HepG2 (cell line): Measurements from ENCODE around the gene PLXNB2. TPM values are rescaled to one million over a fixed set of nuclear protein-coding genes. Genes with fewer than 3 reads are reported as not detected.
A peak's percentile ranks its signal among the peaks of the same experiment; 100 is the strongest.

Experiments
- AKAP8 ChIP-seq: sonication (generic); formaldehyde crosslinking; IDR thresholded peaks from 2 replicates; pipeline ENCODE4 v1.5.1; 2020; ENCODE audit warnings: mild to moderate bottlenecking, missing genetic modification reagents
- E2F5 ChIP-seq: sonication (generic); formaldehyde crosslinking; conservative IDR thresholded peaks from 2 replicates; pipeline ENCODE4 v1.4.0; 2020; ENCODE audit warnings: missing genetic modification reagents
- HCFC1 ChIP-seq: fragments of 150-350 bp; IDR thresholded peaks from 2 replicates; pipeline ENCODE4 v1.6.1; 2014; ENCODE audit warnings: low read depth, low read length
- KDM5B ChIP-seq: sonication (generic); formaldehyde crosslinking; IDR thresholded peaks from 2 replicates; pipeline ENCODE4 v1.4.0; 2020; ENCODE audit warnings: missing genetic modification reagents, mild to moderate bottlenecking, borderline replicate concordance
- MTA1 ChIP-seq: sonication (generic); formaldehyde crosslinking; IDR thresholded peaks from 2 replicates; pipeline ENCODE4 v1.4.0; 2020; ENCODE audit warnings: missing genetic modification reagents, mild to moderate bottlenecking, borderline replicate concordance
- MTF1 ChIP-seq: sonication (generic); formaldehyde crosslinking; IDR thresholded peaks from 2 replicates; pipeline ENCODE4 v1.5.0; 2020; ENCODE audit warnings: missing genetic modification reagents
- MTF2 ChIP-seq: sonication (generic); formaldehyde crosslinking; IDR thresholded peaks from 2 replicates; pipeline ENCODE4 v1.5.0; 2020; ENCODE audit warnings: missing genetic modification reagents, borderline replicate concordance
- RBM22 ChIP-seq: fragments of 200-400 bp; formaldehyde crosslinking; optimal IDR thresholded peaks from 2 replicates; pipeline ENCODE3; 2017; ENCODE audit warnings: mild to moderate bottlenecking, low read length, moderate library complexity
- SAFB2 ChIP-seq: sonication (generic); formaldehyde crosslinking; IDR thresholded peaks from 2 replicates; pipeline ENCODE4 v1.5.1; 2020; ENCODE audit warnings: missing genetic modification reagents, low read depth, mild to moderate bottlenecking, borderline replicate concordance
- SMARCE1 ChIP-seq: fragments of 450-650 bp; IDR thresholded peaks from 2 replicates; pipeline ENCODE4 v1.6.1; 2017; ENCODE audit warnings: borderline replicate concordance
- YY1 ChIP-seq: IDR thresholded peaks from 2 replicates; pipeline ENCODE4 v1.6.1; 2011; ENCODE audit warnings: low read length, low read depth, moderate library complexity, mild to moderate bottlenecking; ENCODE audit not compliant: insufficient read depth, insufficient replicate concordance
- ZBTB2 ChIP-seq: sonication (generic); formaldehyde crosslinking; IDR thresholded peaks from 2 replicates; pipeline ENCODE4 v1.8.0; 2022; ENCODE audit warnings: low read depth, missing genetic modification reagents
- ZFAT ChIP-seq: sonication (generic); formaldehyde crosslinking; conservative IDR thresholded peaks from 2 replicates; pipeline ENCODE4 v1.8.1; 2023; ENCODE audit warnings: missing genetic modification reagents, inconsistent platforms
- ZKSCAN1 ChIP-seq: fragments of 150-350 bp; IDR thresholded peaks from 2 replicates; pipeline ENCODE4 v1.6.1; 2014; ENCODE audit warnings: low read length
- ZNF44 ChIP-seq: sonication (generic); formaldehyde crosslinking; IDR thresholded peaks from 2 replicates; pipeline ENCODE4 v1.5.1; 2020; ENCODE audit warnings: mild to moderate bottlenecking, missing genetic modification reagents
- ZNF737 ChIP-seq: sonication (generic); formaldehyde crosslinking; IDR thresholded peaks from 2 replicates; pipeline ENCODE4 v1.5.0; 2020; ENCODE audit warnings: missing genetic modification reagents, mild to moderate bottlenecking, borderline replicate concordance
- polyA plus RNA-seq, 8 experiments: library from polyadenylated mRNA; depleted of rRNA in 3 of 8; stranded (reverse) in 7 of 8; unstranded in 1 of 8; fragments of >200 nt; fragmentation: Illumina TruSeq in 4 of 8; extraction: Trizol in 4 of 8; gene quantifications; 2 replicates each; pipeline versions ENCODE4 v1.2.1 to v1.2.3, GENCODE V29; 2011 to 2016; ENCODE audit warnings: low read depth in 4 of 8, missing spikeins in 1 of 8, mixed read lengths in 1 of 8; ENCODE audit not compliant: insufficient read depth in 1 of 8
- total RNA-seq, 5 experiments: library from RNA; depleted of rRNA; stranded (reverse); fragments of >200 nt; fragmentation: Illumina TruSeq; extraction: Trizol; gene quantifications; 2 replicates each; pipeline ENCODE4 v1.2.3, GENCODE V29; 2016; ENCODE audit warnings: low read depth in 1 of 5
- TF ChIP-seq, protein P1 (sequence below): sonication (generic); formaldehyde crosslinking; IDR thresholded peaks from 2 replicates; pipeline ENCODE4 v1.8.0; 2022; ENCODE audit warnings: missing genetic modification reagents, mild to moderate bottlenecking, inconsistent platforms, borderline replicate concordance
- TF ChIP-seq, protein P2 (sequence below): sonication (generic); formaldehyde crosslinking; IDR thresholded peaks from 2 replicates; pipeline ENCODE4 v1.4.0; 2020; ENCODE audit warnings: mild to moderate bottlenecking, missing genetic modification reagents
- TF ChIP-seq, protein P3 (sequence below): sonication (generic); formaldehyde crosslinking; IDR thresholded peaks from 2 replicates; pipeline ENCODE4 v1.4.0; 2020; ENCODE audit warnings: missing genetic modification reagents
- TF ChIP-seq, protein P4 (sequence below): sonication (generic); formaldehyde crosslinking; IDR thresholded peaks from 2 replicates; pipeline ENCODE4 v1.4.0; 2020; ENCODE audit warnings: missing genetic modification reagents
- TF ChIP-seq, protein P5 (sequence below): sonication (generic); formaldehyde crosslinking; IDR thresholded peaks from 2 replicates; pipeline ENCODE4 v1.8.0; 2022; ENCODE audit warnings: missing genetic modification reagents, mild to moderate bottlenecking, borderline replicate concordance

Gene PLXNB2
- total and polyA plus RNA-seq, 2 of the 13 experiments (the other 11 are each of a cell fraction or from before 2014, with no cell fraction given), result 32.6 to 68.9 TPM

GRCh38 chr22:50310949-50311444 lies 3.6 kb upstream of the PLXNB2 start (continued):
- TF ChIP-seq, protein P1, sequence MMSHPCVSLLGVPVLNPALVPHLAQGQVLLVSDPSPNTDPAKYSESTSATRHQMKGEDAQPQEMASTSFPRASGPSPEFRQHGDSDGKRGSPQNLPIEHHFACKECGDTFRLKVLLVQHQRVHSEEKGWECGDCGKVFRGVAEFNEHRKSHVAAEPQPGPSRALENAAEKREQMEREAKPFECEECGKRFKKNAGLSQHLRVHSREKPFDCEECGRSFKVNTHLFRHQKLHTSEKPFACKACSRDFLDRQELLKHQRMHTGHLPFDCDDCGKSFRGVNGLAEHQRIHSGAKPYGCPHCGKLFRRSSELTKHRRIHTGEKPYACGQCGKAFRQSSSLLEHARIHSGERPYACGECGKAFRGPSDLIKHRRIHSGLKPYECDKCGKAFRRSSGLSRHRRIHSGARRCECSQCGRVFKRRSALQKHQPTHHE, result no peak
- no peak for TF ChIP-seq ZNF44
- TF ChIP-seq, protein P2, sequence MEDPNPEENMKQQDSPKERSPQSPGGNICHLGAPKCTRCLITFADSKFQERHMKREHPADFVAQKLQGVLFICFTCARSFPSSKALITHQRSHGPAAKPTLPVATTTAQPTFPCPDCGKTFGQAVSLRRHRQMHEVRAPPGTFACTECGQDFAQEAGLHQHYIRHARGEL (CRISPR knock-in tag), result no peak
- TF ChIP-seq, protein P3, sequence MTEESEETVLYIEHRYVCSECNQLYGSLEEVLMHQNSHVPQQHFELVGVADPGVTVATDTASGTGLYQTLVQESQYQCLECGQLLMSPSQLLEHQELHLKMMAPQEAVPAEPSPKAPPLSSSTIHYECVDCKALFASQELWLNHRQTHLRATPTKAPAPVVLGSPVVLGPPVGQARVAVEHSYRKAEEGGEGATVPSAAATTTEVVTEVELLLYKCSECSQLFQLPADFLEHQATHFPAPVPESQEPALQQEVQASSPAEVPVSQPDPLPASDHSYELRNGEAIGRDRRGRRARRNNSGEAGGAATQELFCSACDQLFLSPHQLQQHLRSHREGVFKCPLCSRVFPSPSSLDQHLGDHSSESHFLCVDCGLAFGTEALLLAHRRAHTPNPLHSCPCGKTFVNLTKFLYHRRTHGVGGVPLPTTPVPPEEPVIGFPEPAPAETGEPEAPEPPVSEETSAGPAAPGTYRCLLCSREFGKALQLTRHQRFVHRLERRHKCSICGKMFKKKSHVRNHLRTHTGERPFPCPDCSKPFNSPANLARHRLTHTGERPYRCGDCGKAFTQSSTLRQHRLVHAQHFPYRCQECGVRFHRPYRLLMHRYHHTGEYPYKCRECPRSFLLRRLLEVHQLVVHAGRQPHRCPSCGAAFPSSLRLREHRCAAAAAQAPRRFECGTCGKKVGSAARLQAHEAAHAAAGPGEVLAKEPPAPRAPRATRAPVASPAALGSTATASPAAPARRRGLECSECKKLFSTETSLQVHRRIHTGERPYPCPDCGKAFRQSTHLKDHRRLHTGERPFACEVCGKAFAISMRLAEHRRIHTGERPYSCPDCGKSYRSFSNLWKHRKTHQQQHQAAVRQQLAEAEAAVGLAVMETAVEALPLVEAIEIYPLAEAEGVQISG (CRISPR knock-in tag), result peak; percentile 65
- TF ChIP-seq MTF2 (CRISPR knock-in tag), result no peak
- no peak for TF ChIP-seq ZBTB2 (CRISPR knock-in tag)
- no peak for TF ChIP-seq ZNF737 (CRISPR knock-in tag)
- no peak for TF ChIP-seq ZKSCAN1
- TF ChIP-seq, protein P4, sequence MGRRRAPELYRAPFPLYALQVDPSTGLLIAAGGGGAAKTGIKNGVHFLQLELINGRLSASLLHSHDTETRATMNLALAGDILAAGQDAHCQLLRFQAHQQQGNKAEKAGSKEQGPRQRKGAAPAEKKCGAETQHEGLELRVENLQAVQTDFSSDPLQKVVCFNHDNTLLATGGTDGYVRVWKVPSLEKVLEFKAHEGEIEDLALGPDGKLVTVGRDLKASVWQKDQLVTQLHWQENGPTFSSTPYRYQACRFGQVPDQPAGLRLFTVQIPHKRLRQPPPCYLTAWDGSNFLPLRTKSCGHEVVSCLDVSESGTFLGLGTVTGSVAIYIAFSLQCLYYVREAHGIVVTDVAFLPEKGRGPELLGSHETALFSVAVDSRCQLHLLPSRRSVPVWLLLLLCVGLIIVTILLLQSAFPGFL (CRISPR knock-in tag), result no peak
- no peak for TF ChIP-seq HCFC1
- peak; percentile 57; the same call in 1 of the 2 replicates for TF ChIP-seq KDM5B (CRISPR knock-in tag)
- TF ChIP-seq SMARCE1, result no peak
- TF ChIP-seq RBM22, result no peak
- no peak for TF ChIP-seq ZFAT
- TF ChIP-seq E2F5 (CRISPR knock-in tag), result no peak
- TF ChIP-seq MTF1 (CRISPR knock-in tag), result no peak
- peak; percentile 35 for TF ChIP-seq YY1
- no peak; the same call in 1 of the 2 replicates for TF ChIP-seq SAFB2 (CRISPR knock-in tag)
- no peak; the same call in 1 of the 2 replicates for TF ChIP-seq AKAP8 (CRISPR knock-in tag)
- TF ChIP-seq, protein P5, sequence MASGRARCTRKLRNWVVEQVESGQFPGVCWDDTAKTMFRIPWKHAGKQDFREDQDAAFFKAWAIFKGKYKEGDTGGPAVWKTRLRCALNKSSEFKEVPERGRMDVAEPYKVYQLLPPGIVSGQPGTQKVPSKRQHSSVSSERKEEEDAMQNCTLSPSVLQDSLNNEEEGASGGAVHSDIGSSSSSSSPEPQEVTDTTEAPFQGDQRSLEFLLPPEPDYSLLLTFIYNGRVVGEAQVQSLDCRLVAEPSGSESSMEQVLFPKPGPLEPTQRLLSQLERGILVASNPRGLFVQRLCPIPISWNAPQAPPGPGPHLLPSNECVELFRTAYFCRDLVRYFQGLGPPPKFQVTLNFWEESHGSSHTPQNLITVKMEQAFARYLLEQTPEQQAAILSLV (CRISPR knock-in tag), result no peak
- peak; percentile 35; the same call in 1 of the 2 replicates for TF ChIP-seq MTA1
